Effector CD4-positive, alpha-beta T cell (primary cell): ENCODE measurements around the gene EPN1.

ENCODE experiments used
- DNase-seq: peaks from one replicate; pipeline ENCODE4 v3.0.0-alpha.2; 2020

The EPN1 gene

GRCh38 chr19:55661826-55662225, 13.2 kb upstream of the EPN1 start:
- no peak for DNase-seq

GRCh38 chr19:55663846-55664536, 11.0 kb upstream of the EPN1 start:
- DNase-seq: no peak

GRCh38 chr19:55666343-55667005, 8.6 kb upstream of the EPN1 start:
- no peak for DNase-seq

GRCh38 chr19:55667006-55667381, 8.0 kb upstream of the EPN1 start:
- no peak for DNase-seq

- DNase-seq: no peak
Observed at GRCh38 chr19:55667511-55667910, 7.5 kb upstream of the EPN1 start.

GRCh38 chr19:55667958-55668357, 7.1 kb upstream of the EPN1 start:
- no peak for DNase-seq

GRCh38 chr19:55668603-55669348, 6.2 kb upstream of the EPN1 start:
- no peak for DNase-seq

GRCh38 chr19:55669418-55670279, 5.4 kb upstream of the EPN1 start:
- no peak for DNase-seq

GRCh38 chr19:55670280-55671053, 4.6 kb upstream of the EPN1 start:
- no peak for DNase-seq

- DNase-seq: no peak
Observed at GRCh38 chr19:55671054-55671378, 4.0 kb upstream of the EPN1 start.

GRCh38 chr19:55672418-55672817, 2.6 kb upstream of the EPN1 start:
- no peak for DNase-seq

GRCh38 chr19:55673465-55673864, 1.6 kb upstream of the EPN1 start:
- no peak for DNase-seq

GRCh38 chr19:55673889-55674288, 1.1 kb upstream of the EPN1 start:
- DNase-seq: no peak

- DNase-seq: no peak
Observed at GRCh38 chr19:55674459-55674840, 576 bp upstream of the EPN1 start.

- no peak for DNase-seq
Observed at GRCh38 chr19:55675661-55676354, 782 bp downstream of the EPN1 start.

GRCh38 chr19:55676383-55676782, 1.4 kb downstream of the EPN1 start:
- DNase-seq: no peak

GRCh38 chr19:55676889-55677505, 2.0 kb downstream of the EPN1 start:
- DNase-seq: no peak

GRCh38 chr19:55677572-55678028, 2.6 kb downstream of the EPN1 start:
- no peak for DNase-seq

- no peak for DNase-seq
Observed at GRCh38 chr19:55678121-55678671, 3.2 kb downstream of the EPN1 start.

GRCh38 chr19:55679343-55680257, 4.6 kb downstream of the EPN1 start:
- no peak for DNase-seq
